Neural progenitor cell (in vitro differentiated cells): ENCODE results near the gene RAPGEF2. TPM values are rescaled to one million over a fixed set of nuclear protein-coding genes. Genes with fewer than 3 reads are reported as not detected.

Experiments used
- DNase-seq: peaks from one replicate; pipeline ENCODE4 v3.0.0-alpha.2; 2016; ENCODE audit warnings: low spot score
- H2AFZ ChIP-seq: fragments of 200-600 bp; sonication (generic); replicated peaks from 2 replicates; pipeline ENCODE4 v1.6.1; 2016; ENCODE audit warnings: antibody characterized with exemption
- H3F3A ChIP-seq: fragments of 200-600 bp; sonication (generic); 2 replicates; pipeline ENCODE4 v1.6.1; 2016; ENCODE audit warnings: antibody characterized with exemption, low read depth
- H3K27ac ChIP-seq: fragments of 200-600 bp; sonication (generic); 2 replicates; pipeline ENCODE4 v1.5.1; 2016; ENCODE audit warnings: mild to moderate bottlenecking
- H3K27me3 ChIP-seq: fragments of 200-600 bp; sonication (generic); 2 replicates; pipeline ENCODE4 v1.6.1; 2016; ENCODE audit warnings: mild to moderate bottlenecking, moderate library complexity
- H3K36me3 ChIP-seq: fragments of 200-600 bp; sonication (generic); 2 replicates; pipeline ENCODE4 v1.5.1; 2016
- H3K4me1 ChIP-seq: fragments of 200-600 bp; sonication (generic); 2 replicates; pipeline ENCODE4 v1.6.1; 2016; ENCODE audit warnings: mixed run types
- H3K4me2 ChIP-seq: fragments of 200-600 bp; sonication (generic); 2 replicates; pipeline ENCODE4 v1.6.1; 2016
- H3K4me3 ChIP-seq: fragments of 200-600 bp; sonication (generic); 2 replicates; pipeline ENCODE4 v1.5.1; 2016
- H3K79me2 ChIP-seq: fragments of 200-600 bp; sonication (generic); 2 replicates; pipeline ENCODE4 v1.6.1; 2016; ENCODE audit warnings: low read depth
- H3K9ac ChIP-seq: fragments of 200-600 bp; sonication (generic); 2 replicates; pipeline ENCODE4 v1.6.1; 2016
- H3K9me3 ChIP-seq: fragments of 200-600 bp; sonication (generic); 2 replicates; pipeline ENCODE4 v1.5.1; 2016; ENCODE audit warnings: low read depth
- H4K20me1 ChIP-seq: fragments of 200-600 bp; sonication (generic); 2 replicates; pipeline ENCODE4 v1.6.1; 2016; ENCODE audit warnings: low read depth
- H3K27ac Mint-ChIP-seq: 3 replicates; pipeline ENCODE4 v1.8.0; 2021; ENCODE audit warnings: mixed read lengths
- H3K27me3 Mint-ChIP-seq: 2 replicates; pipeline ENCODE4 v1.8.0; 2022; ENCODE audit warnings: low read depth, mild to moderate bottlenecking, inconsistent platforms, moderate library complexity, mixed read lengths; ENCODE audit not compliant: insufficient read depth
- H3K36me3 Mint-ChIP-seq: 3 replicates; pipeline ENCODE4 v1.8.0; 2021; ENCODE audit warnings: mixed read lengths
- H3K4me1 Mint-ChIP-seq: 3 replicates; pipeline ENCODE4 v1.8.0; 2021; ENCODE audit warnings: mixed read lengths
- H3K4me3 Mint-ChIP-seq: 3 replicates; pipeline ENCODE4 v1.8.0; 2021; ENCODE audit warnings: mild to moderate bottlenecking, moderate library complexity, mixed read lengths
- H3K9me3 Mint-ChIP-seq: 3 replicates; pipeline ENCODE4 v1.8.0; 2020; ENCODE audit warnings: mixed read lengths
- EZH2 ChIP-seq: fragments of 200-600 bp; sonication (generic); IDR thresholded peaks from 2 replicates; pipeline ENCODE4 v1.6.1; 2017; ENCODE audit warnings: antibody characterized with exemption, mild to moderate bottlenecking, moderate library complexity
- EZH2phosphoT487 ChIP-seq: fragments of 200-600 bp; sonication (generic); IDR thresholded peaks from 2 replicates; pipeline ENCODE4 v1.6.1; 2017; ENCODE audit warnings: antibody characterized with exemption
- total RNA-seq: library from RNA; depleted of rRNA; stranded (reverse); fragments of >200 nt; gene quantifications from 2 replicates; pipeline ENCODE4 v1.2.3, GENCODE V29; 2015; ENCODE audit warnings: low replicate concordance
- TF ChIP-seq, protein P1 (sequence below): fragments of 200-600 bp; sonication (generic); IDR thresholded peaks from 2 replicates; pipeline ENCODE4 v1.5.1; 2017; ENCODE audit warnings: antibody characterized with exemption, mild to moderate bottlenecking

The RAPGEF2 gene
- total RNA-seq, 1 donor from 2014 or later = 70.4 TPM

DNA sequence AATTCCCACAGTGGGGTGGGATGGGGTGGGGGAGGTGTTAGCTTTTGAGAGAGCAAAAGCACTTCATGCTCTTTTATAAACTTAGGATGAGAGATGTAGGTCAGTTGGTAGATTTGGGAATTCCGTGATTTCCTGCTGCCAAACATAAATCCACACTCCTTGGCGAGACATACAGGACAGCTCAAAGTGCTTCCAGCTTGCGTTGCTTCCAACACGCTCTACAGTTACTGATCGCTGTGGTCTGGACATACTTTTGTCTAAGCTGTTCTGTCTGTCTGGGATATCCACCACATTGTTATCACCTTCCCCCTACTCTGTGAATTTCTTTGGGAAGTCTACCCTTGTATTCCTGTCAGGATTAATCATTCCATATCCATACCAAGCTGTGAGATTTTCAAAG lies 117.5 kb downstream of the RAPGEF2 start:
- Histone ChIP-seq H3K9me3 (no peaks in the 10 kb centered on the region), H3K27ac (no peak overlapping the region), H3K27me3 (no peaks in the 10 kb centered on the region), H3K4me2 (no peak overlapping the region), H3K4me3 (no peak overlapping the region), H2AFZ (no peak overlapping the region), H3K4me1 (no peaks in the 10 kb centered on the region), H3K36me3 (no peaks in the 10 kb centered on the region), H3K9ac (no peak overlapping the region), H3K79me2 (peaks cover 62% of the 10 kb centered on the region), H4K20me1 (peaks cover 5% of the 10 kb centered on the region), H3F3A (no peaks in the 10 kb centered on the region)
- Mint-ChIP-seq H3K36me3 (peaks cover 9% of the 10 kb centered on the region), H3K27me3 (no peaks in the 10 kb centered on the region), H3K4me1 (no peaks in the 10 kb centered on the region), H3K4me3 (no peak overlapping the region), H3K9me3 (peaks cover 4% of the 10 kb centered on the region), H3K27ac (no peak overlapping the region)
- TF ChIP-seq, protein P1, sequence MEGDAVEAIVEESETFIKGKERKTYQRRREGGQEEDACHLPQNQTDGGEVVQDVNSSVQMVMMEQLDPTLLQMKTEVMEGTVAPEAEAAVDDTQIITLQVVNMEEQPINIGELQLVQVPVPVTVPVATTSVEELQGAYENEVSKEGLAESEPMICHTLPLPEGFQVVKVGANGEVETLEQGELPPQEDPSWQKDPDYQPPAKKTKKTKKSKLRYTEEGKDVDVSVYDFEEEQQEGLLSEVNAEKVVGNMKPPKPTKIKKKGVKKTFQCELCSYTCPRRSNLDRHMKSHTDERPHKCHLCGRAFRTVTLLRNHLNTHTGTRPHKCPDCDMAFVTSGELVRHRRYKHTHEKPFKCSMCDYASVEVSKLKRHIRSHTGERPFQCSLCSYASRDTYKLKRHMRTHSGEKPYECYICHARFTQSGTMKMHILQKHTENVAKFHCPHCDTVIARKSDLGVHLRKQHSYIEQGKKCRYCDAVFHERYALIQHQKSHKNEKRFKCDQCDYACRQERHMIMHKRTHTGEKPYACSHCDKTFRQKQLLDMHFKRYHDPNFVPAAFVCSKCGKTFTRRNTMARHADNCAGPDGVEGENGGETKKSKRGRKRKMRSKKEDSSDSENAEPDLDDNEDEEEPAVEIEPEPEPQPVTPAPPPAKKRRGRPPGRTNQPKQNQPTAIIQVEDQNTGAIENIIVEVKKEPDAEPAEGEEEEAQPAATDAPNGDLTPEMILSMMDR = no peak
- no peak for TF ChIP-seq EZH2phosphoT487
- no peak for DNase-seq

DNA sequence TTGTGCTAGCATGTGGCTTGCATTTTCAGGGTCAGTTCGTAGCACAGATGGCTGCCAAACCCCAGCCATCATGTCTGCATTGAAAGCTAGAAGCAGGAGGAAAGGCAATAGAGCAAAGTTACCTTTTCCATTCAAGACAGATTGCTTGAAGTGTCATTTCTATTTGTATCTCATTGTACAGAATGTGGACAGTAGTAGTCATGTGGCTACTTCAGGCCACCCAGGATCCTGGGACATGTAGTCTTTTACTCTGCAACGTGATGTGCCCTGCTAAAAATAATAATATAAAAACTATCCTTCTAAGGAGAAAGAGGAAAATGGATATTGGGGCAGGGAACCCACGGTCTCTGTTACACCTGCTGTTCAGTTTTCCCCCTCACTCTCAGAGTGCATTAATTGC lies 118.4 kb downstream of the RAPGEF2 start:
- no peaks in the 10 kb centered on the region for H3F3A ChIP-seq
- H3K79me2 ChIP-seq = peaks cover 58% of the 10 kb centered on the region
- H3K9me3 Mint-ChIP-seq = peaks cover 7% of the 10 kb centered on the region
- H2AFZ ChIP-seq = no peak overlapping the region
- no peak overlapping the region for H3K27ac ChIP-seq
- no peak for DNase-seq
- H3K27ac Mint-ChIP-seq = no peak overlapping the region
- no peak overlapping the region for H3K9ac ChIP-seq
- H3K4me3 ChIP-seq = no peak overlapping the region
- H3K4me2 ChIP-seq = no peak overlapping the region
- H3K9me3 ChIP-seq = no peaks in the 10 kb centered on the region
- no peaks in the 10 kb centered on the region for H3K27me3 ChIP-seq
- H3K27me3 Mint-ChIP-seq = no peaks in the 10 kb centered on the region
- no peaks in the 10 kb centered on the region for H3K4me1 ChIP-seq
- peaks cover 5% of the 10 kb centered on the region for H4K20me1 ChIP-seq
- TF ChIP-seq EZH2phosphoT487 (no peak), EZH2 (no peak)
- TF ChIP-seq, protein P1 = no peak
- H3K36me3 Mint-ChIP-seq = peaks cover 13% of the 10 kb centered on the region
- H3K4me1 Mint-ChIP-seq = no peaks in the 10 kb centered on the region
- H3K36me3 ChIP-seq = no peaks in the 10 kb centered on the region
- no peak overlapping the region for H3K4me3 Mint-ChIP-seq

DNA sequence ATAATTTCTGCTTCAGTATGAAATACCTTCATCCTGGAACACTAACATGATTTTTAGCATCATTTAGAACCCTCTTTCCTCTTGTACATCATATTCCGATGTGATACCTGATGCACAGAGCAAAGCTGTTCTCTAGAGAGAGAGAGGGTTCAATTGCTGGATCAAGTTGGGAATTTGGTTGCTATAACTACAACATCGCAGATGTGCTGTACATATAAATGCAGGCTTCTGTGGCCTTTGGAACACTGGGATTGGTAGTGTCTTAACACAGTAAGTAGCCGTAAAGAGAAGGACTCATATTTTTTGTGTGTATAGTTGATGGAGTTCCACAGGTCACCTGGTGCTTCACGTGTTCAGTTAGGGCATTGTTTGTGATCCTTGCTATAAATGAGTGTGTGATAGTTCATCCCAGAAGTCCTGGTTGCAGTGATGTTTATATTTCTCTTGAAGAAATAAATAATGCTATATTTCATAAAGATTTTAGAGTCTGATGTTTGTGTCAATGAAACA lies 119.2 kb downstream of the RAPGEF2 start:
- Histone ChIP-seq H2AFZ (no peak overlapping the region), H3K4me3 (no peak overlapping the region), H3K27ac (no peak overlapping the region), H3K9me3 (no peaks in the 10 kb centered on the region), H3K36me3 (no peaks in the 10 kb centered on the region), H3K27me3 (no peaks in the 10 kb centered on the region), H3K4me1 (no peaks in the 10 kb centered on the region), H3K79me2 (peaks cover 58% of the 10 kb centered on the region), H4K20me1 (peaks cover 5% of the 10 kb centered on the region), H3F3A (no peaks in the 10 kb centered on the region), H3K9ac (no peak overlapping the region), H3K4me2 (no peak overlapping the region)
- no peak for DNase-seq
- Mint-ChIP-seq H3K4me1 (no peaks in the 10 kb centered on the region), H3K9me3 (peaks cover 7% of the 10 kb centered on the region), H3K36me3 (peaks cover 13% of the 10 kb centered on the region), H3K27ac (no peak overlapping the region), H3K27me3 (no peaks in the 10 kb centered on the region), H3K4me3 (no peak overlapping the region)
- TF ChIP-seq EZH2phosphoT487 (no peak), EZH2 (no peak)
- TF ChIP-seq, protein P1 = no peak
